ENCODE measurements around the gene UNC13D. TPM values are rescaled to one million over a fixed set of nuclear protein-coding genes. Genes with fewer than 3 reads are reported as not detected.

UNC13D gene
- total RNA-seq, 2 experiments from 2014 or later, result 136 to 144 TPM

DNA sequence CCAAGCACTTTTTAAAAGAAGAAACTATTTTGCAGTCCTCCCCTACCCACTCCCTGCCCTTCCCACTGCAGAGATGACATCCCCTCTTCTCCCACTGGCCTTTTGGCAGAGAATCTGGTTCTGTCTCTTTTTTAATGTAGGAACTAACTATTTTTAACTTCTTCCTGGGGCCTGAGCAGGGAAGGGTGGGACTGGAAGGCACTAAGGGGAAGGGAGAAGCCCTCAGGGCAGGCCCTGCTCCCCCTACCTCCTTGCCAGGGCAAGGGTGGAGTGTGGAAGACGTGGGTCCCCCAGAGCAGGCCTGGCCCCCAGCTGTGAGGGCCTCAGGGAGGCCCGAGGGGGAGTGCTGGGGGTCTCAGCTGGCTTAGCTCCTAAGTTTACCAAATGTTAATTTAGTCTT lies 19.5 kb downstream of the UNC13D start:
- ATAC-seq, result no peak

DNA sequence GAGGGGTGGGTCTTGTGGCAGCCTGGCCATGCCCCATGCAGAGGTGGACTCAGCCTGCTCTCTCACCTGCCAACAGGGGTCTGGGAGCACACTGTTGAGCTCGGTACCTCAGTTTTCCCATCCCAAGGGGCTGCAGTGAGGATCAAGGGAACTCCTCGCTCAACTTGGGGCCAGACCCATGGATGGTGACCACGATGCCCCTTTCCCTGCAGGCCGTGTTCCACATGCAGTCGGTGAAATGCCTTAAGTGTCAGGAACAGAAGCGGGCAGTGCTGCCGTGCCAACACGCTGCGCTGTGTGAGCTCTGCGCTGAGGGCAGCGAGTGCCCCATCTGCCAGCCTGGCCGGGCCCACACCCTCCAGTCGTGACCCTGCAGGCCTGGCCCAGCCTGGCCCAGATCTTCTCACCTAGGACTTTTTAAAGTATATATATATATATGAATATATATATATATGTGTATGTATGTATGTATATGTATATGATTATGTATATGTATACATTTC lies 20.1 kb downstream of the UNC13D start:
- CTCF ChIA-PET, result interaction anchor here (1.8 to 3.4 kb wide), 2 partner anchors 9 to 71 kb away, joined by 7 to 15 read pairs; no protein-coding TSS in a partner anchor
- Mint-ChIP-seq H3K4me1 (ENCODE audit: low read depth) (peaks cover 31% of the 10 kb centered on the region), H3K4me3 (no peak overlapping the region), H3K27me3 (no peaks in the 10 kb centered on the region), H3K36me3 (ENCODE audit: low read depth) (peaks cover 13% of the 10 kb centered on the region), H3K9me3 (no peaks in the 10 kb centered on the region), H3K27ac (no peak overlapping the region)
- TF ChIP-seq CTCF (IDR thresholded peaks at IDR 0.05), result no peak
- intact Hi-C loops (cut with micrococcal nuclease), result no loop called here
- POLR2A ChIA-PET, result interaction anchor here (0.8 to 6.6 kb wide), 9 partner anchors 8 to 47 kb away, joined by 3 to 53 read pairs (median 4); partner anchors contain the start of gene UNK
- DNase-seq, result no peak
- ATAC-seq, result no peak

More for the DNA sequence above, 19.5 kb downstream of the UNC13D start:
- no peaks in the 10 kb centered on the region for H3K27me3 Mint-ChIP-seq
- ChIA-PET CTCF (interaction anchor here (1.2 to 13.1 kb wide), 3 partner anchors 22 to 71 kb away, joined by 3 to 105 read pairs (median 15); partner anchors contain the start of genes UNC13D and WBP2), POLR2A (interaction anchor here (0.8 to 6.6 kb wide), 10 partner anchors 9 to 71 kb away, joined by 3 to 53 read pairs (median 4); partner anchors contain the start of gene UNK)
- intact Hi-C loops (cut with micrococcal nuclease), result no loop called here
- no peak overlapping the region for H3K4me3 Mint-ChIP-seq
- peaks cover 31% of the 10 kb centered on the region for H3K4me1 Mint-ChIP-seq (ENCODE audit: low read depth)
- H3K9me3 Mint-ChIP-seq, result no peaks in the 10 kb centered on the region
- no peak overlapping the region for H3K27ac Mint-ChIP-seq
- no peak for DNase-seq
- TF ChIP-seq CTCF (IDR thresholded peaks at IDR 0.05), result no peak
- peaks cover 12% of the 10 kb centered on the region for H3K36me3 Mint-ChIP-seq (ENCODE audit: low read depth)

- POLR2A ChIA-PET, result interaction anchor here (0.8 to 6.6 kb wide), 7 partner anchors 9 to 51 kb away, joined by 3 to 53 read pairs (median 4); partner anchors contain the start of gene UNK
- peaks cover 16% of the 10 kb centered on the region for H3K36me3 Mint-ChIP-seq (ENCODE audit: low read depth)
- no peak overlapping the region for H3K27ac Mint-ChIP-seq
Measured at GRCh38 chr17:75823257-75824041, 20.8 kb downstream of the UNC13D start.

DNA sequence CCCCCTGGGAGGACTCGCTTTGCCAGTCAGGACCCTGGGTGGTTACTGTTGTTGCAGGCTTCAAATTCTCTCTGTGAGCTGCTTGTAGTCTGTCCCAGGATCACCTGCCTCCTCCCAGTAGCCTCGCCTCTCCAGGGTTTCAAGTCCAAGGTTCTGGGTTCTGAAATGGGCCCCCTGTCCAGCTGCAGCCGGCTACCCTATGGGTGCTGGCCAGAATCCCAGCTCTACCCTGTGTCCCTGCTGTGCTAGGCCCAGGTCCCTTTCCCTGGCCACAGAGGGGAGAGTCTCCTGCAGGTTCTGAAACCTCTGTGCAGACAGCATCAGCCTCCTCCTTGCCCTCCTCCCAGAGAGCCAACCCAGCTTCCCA lies 21.4 kb downstream of the UNC13D start:
- intact Hi-C loops (cut with micrococcal nuclease), result no loop called here
- H3K4me1 Mint-ChIP-seq (ENCODE audit: low read depth), result peaks cover 25% of the 10 kb centered on the region
- ChIA-PET POLR2A (interaction anchor here (0.8 to 6.6 kb wide), 5 partner anchors 14 to 51 kb away, joined by 3 to 53 read pairs (median 4); partner anchors contain the start of gene UNK), CTCF (interaction anchor here (1.0 to 3.4 kb wide), 5 partner anchors 10 to 69 kb away, joined by 3 to 15 read pairs (median 6); no protein-coding TSS in a partner anchor)
- H3K27ac Mint-ChIP-seq, result no peak overlapping the region
- no peak for DNase-seq
- no peak overlapping the region for H3K4me3 Mint-ChIP-seq
- H3K27me3 Mint-ChIP-seq, result no peaks in the 10 kb centered on the region
- peaks cover 15% of the 10 kb centered on the region for H3K36me3 Mint-ChIP-seq (ENCODE audit: low read depth)
- ATAC-seq, result no peak
- TF ChIP-seq CTCF (IDR thresholded peaks at IDR 0.05), result no peak
- H3K9me3 Mint-ChIP-seq, result no peaks in the 10 kb centered on the region

More at GRCh38 chr17:75823257-75824041, 20.8 kb downstream of the UNC13D start:
- DNase-seq (no peak), ATAC-seq (no peak)
- Mint-ChIP-seq H3K9me3 (no peaks in the 10 kb centered on the region), H3K4me3 (no peak overlapping the region), H3K27me3 (no peaks in the 10 kb centered on the region), H3K4me1 (ENCODE audit: low read depth) (peaks cover 31% of the 10 kb centered on the region)
- intact Hi-C loops (cut with micrococcal nuclease), result no loop called here
- no peak for TF ChIP-seq CTCF (IDR thresholded peaks at IDR 0.05)
- CTCF ChIA-PET, result interaction anchor here (1.8 to 3.4 kb wide), 3 partner anchors 9 to 70 kb away, joined by 6 to 15 read pairs (median 7); no protein-coding TSS in a partner anchor
